H9 (cell line): ENCODE data around the gene RIMS1. TPM values are rescaled to one million over a fixed set of nuclear protein-coding genes. Genes with fewer than 3 reads are reported as not detected.

Source experiments
- DNase-seq: peaks from one replicate; pipeline ENCODE4 v3.0.0-alpha.2; 2017
- H2AFZ ChIP-seq: one replicate; pipeline ENCODE4 v1.6.1; 2013; ENCODE audit warnings: mild to moderate bottlenecking, low read length, control low read depth, moderate library complexity
- H2AK5ac ChIP-seq: 2 replicates; pipeline ENCODE4 v1.6.1; 2013; ENCODE audit warnings: low read length, control low read depth, mixed read lengths; ENCODE audit not compliant: insufficient read length
- H2BK120ac ChIP-seq: one replicate; pipeline ENCODE4 v1.6.1; 2013; ENCODE audit warnings: low read depth, mild to moderate bottlenecking, low read length, control low read depth, inconsistent platforms; ENCODE audit not compliant: poor library complexity, severe bottlenecking
- H2BK12ac ChIP-seq: 2 replicates; pipeline ENCODE4 v1.6.1; 2013; ENCODE audit warnings: low read length, control low read depth, mixed read lengths, low read depth; ENCODE audit not compliant: insufficient read length
- H2BK15ac ChIP-seq: 2 replicates; pipeline ENCODE4 v1.6.1; 2013; ENCODE audit warnings: low read depth, low read length, control low read depth
- H2BK20ac ChIP-seq: one replicate; pipeline ENCODE4 v1.6.1; 2013; ENCODE audit warnings: low read depth, mild to moderate bottlenecking, low read length, control low read depth, inconsistent platforms; ENCODE audit not compliant: poor library complexity, severe bottlenecking
- H2BK5ac ChIP-seq: 2 replicates; pipeline ENCODE4 v1.6.1; 2013; ENCODE audit warnings: low read length, control low read depth, mixed read lengths; ENCODE audit not compliant: insufficient read length
- H3K14ac ChIP-seq: 2 replicates; pipeline ENCODE4 v1.6.1; 2013; ENCODE audit warnings: low read length, control low read depth; ENCODE audit not compliant: insufficient read depth
- H3K18ac ChIP-seq: 2 replicates; pipeline ENCODE4 v1.6.1; 2013; ENCODE audit warnings: low read depth, mild to moderate bottlenecking, mixed read lengths, low read length, control low read depth; ENCODE audit not compliant: insufficient read length
- H3K23ac ChIP-seq: 2 replicates; pipeline ENCODE4 v1.6.1; 2013; ENCODE audit warnings: low read length, control low read depth, mixed read lengths, low read depth; ENCODE audit not compliant: insufficient read length
- H3K23me2 ChIP-seq: 2 replicates; pipeline ENCODE4 v1.6.1; 2013; ENCODE audit warnings: low read depth, mild to moderate bottlenecking, mixed read lengths, low read length, control low read depth; ENCODE audit not compliant: insufficient read length, poor library complexity, severe bottlenecking
- H3K27ac ChIP-seq: 2 replicates; pipeline ENCODE4 v1.5.1; 2013; ENCODE audit warnings: low read length, control low read depth, mixed read lengths, low read depth; ENCODE audit not compliant: insufficient read length
- H3K27me3 ChIP-seq: 2 replicates; pipeline ENCODE4 v1.6.1; 2013; ENCODE audit warnings: low read length, control low read depth, inconsistent platforms; ENCODE audit not compliant: insufficient read depth
- H3K4ac ChIP-seq: 2 replicates; pipeline ENCODE4 v1.6.1; 2013; ENCODE audit warnings: low read depth, mild to moderate bottlenecking, control low read depth, inconsistent platforms, low read length, moderate library complexity
- H3K4me1 ChIP-seq: 2 replicates; pipeline ENCODE4 v1.6.1; 2013; ENCODE audit warnings: low read length, control low read depth, inconsistent platforms; ENCODE audit not compliant: insufficient read depth
- H3K4me2 ChIP-seq: 2 replicates; pipeline ENCODE4 v1.6.1; 2013; ENCODE audit warnings: low read length, control low read depth, mixed read lengths; ENCODE audit not compliant: insufficient read length, insufficient read depth
- H3K56ac ChIP-seq: 2 replicates; pipeline ENCODE4 v1.6.1; 2013; ENCODE audit warnings: low read depth, mild to moderate bottlenecking, mixed read lengths, low read length, control low read depth; ENCODE audit not compliant: insufficient read length
- H3K79me1 ChIP-seq: 2 replicates; pipeline ENCODE4 v1.6.1; 2013; ENCODE audit warnings: low read depth, mild to moderate bottlenecking, moderate library complexity, low read length, control low read depth, inconsistent platforms; ENCODE audit not compliant: insufficient read depth, poor library complexity, severe bottlenecking
- H3K79me2 ChIP-seq: 2 replicates; pipeline ENCODE4 v1.6.1; 2013; ENCODE audit warnings: low read length, control low read depth, inconsistent platforms; ENCODE audit not compliant: insufficient read depth
- H3K9ac ChIP-seq: 2 replicates; pipeline ENCODE4 v1.6.1; 2013; ENCODE audit warnings: low read length, control low read depth, mixed read lengths; ENCODE audit not compliant: insufficient read length; ENCODE audit errors: extremely low read depth
- H3K9me3 ChIP-seq: one replicate; pipeline ENCODE4 v1.6.1; 2013; ENCODE audit warnings: low read depth, low read length, inconsistent platforms; ENCODE audit not compliant: control insufficient read depth
- H3T11ph ChIP-seq: one replicate; pipeline ENCODE4 v1.6.1; 2013; ENCODE audit warnings: mild to moderate bottlenecking, low read length, control low read depth, inconsistent platforms
- H4K20me1 ChIP-seq: one replicate; pipeline ENCODE4 v1.6.1; 2013; ENCODE audit not compliant: control insufficient read depth, insufficient read length, insufficient read depth
- H4K5ac ChIP-seq: 2 replicates; pipeline ENCODE4 v1.6.1; 2013; ENCODE audit warnings: low read depth, mild to moderate bottlenecking, mixed read lengths, low read length, control low read depth; ENCODE audit not compliant: insufficient read length
- H4K8ac ChIP-seq: replicated peaks from 2 replicates; pipeline ENCODE4 v1.6.1; 2013; ENCODE audit warnings: low read length, control low read depth, mixed read lengths, low read depth; ENCODE audit not compliant: insufficient read length
- H4K91ac ChIP-seq: 2 replicates; pipeline ENCODE4 v1.6.1; 2013; ENCODE audit warnings: low read depth, mild to moderate bottlenecking, moderate library complexity, mixed read lengths, low read length, control low read depth; ENCODE audit not compliant: insufficient read length
- H3K27ac Mint-ChIP-seq, 3 experiments: 2 replicates in 2 of 3; 3 replicates in 1 of 3; pipeline ENCODE4 v1.8.0; 2020 to 2021; ENCODE audit warnings: mixed read lengths in 3 of 3, mild to moderate bottlenecking in 1 of 3, moderate library complexity in 1 of 3
- H3K27me3 Mint-ChIP-seq: 2 replicates; pipeline ENCODE4 v1.8.0; 2021; ENCODE audit warnings: low read depth, mild to moderate bottlenecking, moderate library complexity, mixed read lengths
- H3K36me3 Mint-ChIP-seq, 3 experiments: 2 replicates in 2 of 3; 3 replicates in 1 of 3; pipeline ENCODE4 v1.8.0; 2020 to 2021; ENCODE audit warnings: low read depth in 3 of 3, mixed read lengths in 3 of 3; ENCODE audit not compliant: insufficient read depth in 1 of 3
- H3K4me1 Mint-ChIP-seq, 2 experiments: 2 replicates each; pipeline ENCODE4 v1.8.0; 2020; ENCODE audit warnings: mixed read lengths in 2 of 2
- H3K4me3 Mint-ChIP-seq, 2 experiments: 2 replicates in 1 of 2; 3 replicates in 1 of 2; pipeline ENCODE4 v1.8.0; 2020 to 2021; ENCODE audit warnings: mild to moderate bottlenecking in 2 of 2, mixed read lengths in 2 of 2, moderate library complexity in 1 of 2
- H3K9me3 Mint-ChIP-seq, 2 experiments: 2 replicates in 1 of 2; 3 replicates in 1 of 2; pipeline ENCODE4 v1.8.0; 2020; ENCODE audit warnings: mild to moderate bottlenecking in 2 of 2, mixed read lengths in 2 of 2, moderate library complexity in 1 of 2
- CTCF ChIP-seq: fragments of 200-600 bp; sonication (generic); conservative IDR thresholded peaks from 3 replicates; pipeline ENCODE4 v1.8.0; 2021; ENCODE audit warnings: antibody characterized with exemption, mild to moderate bottlenecking
- WGBS: extraction: QIAGEN DNeasy Blood & Tissue Kit; methylation state at CpG from one replicate; pipeline ENCODE4 v1.1.7; 2013; ENCODE audit warnings: missing lambda C conversion rate, low lambda C conversion rate, mixed read lengths; ENCODE audit not compliant: insufficient read length; ENCODE audit errors: extremely low coverage; 5-methylcytosine and 5-hydroxymethylcytosine counted together
- total RNA-seq: library from RNA; stranded (reverse); gene quantifications from 2 replicates; pipeline ENCODE4 v1.2.1, GENCODE V29; 2021

The RIMS1 gene
- total RNA-seq, 1 experiment from 2014 or later: 0.83 TPM

- WGBS: no CpG with 5 or more reads among the region's 2 CpGs
- no peak overlapping the region for H2AK5ac ChIP-seq
Observed at GRCh38 chr6:72217626-72218025, 331.3 kb downstream of the RIMS1 start.

More at GRCh38 chr6:72217626-72218025, 331.3 kb downstream of the RIMS1 start:
- Histone ChIP-seq H2BK12ac (no peak overlapping the region), H4K8ac (no peak overlapping the region), H4K20me1 (no peaks in the 10 kb centered on the region), H3K18ac (no peak overlapping the region), H4K91ac (no peak overlapping the region), H2BK5ac (no peak overlapping the region), H3K56ac (no peak overlapping the region), H3K9ac (no peak overlapping the region), H2BK15ac (no peak overlapping the region), H4K5ac (no peak overlapping the region), H3K4ac (no peak overlapping the region), H3K79me2 (no peaks in the 10 kb centered on the region), H3K23ac (no peak overlapping the region), H3K79me1 (no peaks in the 10 kb centered on the region), H2BK120ac (no peak overlapping the region), H3K14ac (no peak overlapping the region), H3K27ac (no peak overlapping the region), H3T11ph (no peak overlapping the region), H2BK20ac (no peak overlapping the region), H3K4me1 (no peaks in the 10 kb centered on the region; the same call in 1 of the 2 replicates), H2AFZ (no peak overlapping the region), H3K9me3 (no peaks in the 10 kb centered on the region), H3K27me3 (no peaks in the 10 kb centered on the region), H3K4me2 (no peak overlapping the region), H3K23me2 (no peaks in the 10 kb centered on the region)
- no peaks in the 10 kb centered on the region for H3K36me3 Mint-ChIP-seq
- H3K4me1 Mint-ChIP-seq: 0 out of 4 replicates have a peak, but pooled peaks cover 2 to 4% of the 10 kb centered on the region in 2 experiments
- no peak overlapping the region for H3K4me3 Mint-ChIP-seq
- H3K27ac Mint-ChIP-seq: no peak overlapping the region
- TF ChIP-seq CTCF: no peak
- H3K9me3 Mint-ChIP-seq: no peaks in the 10 kb centered on the region
- no peaks in the 10 kb centered on the region for H3K27me3 Mint-ChIP-seq
- no peak for DNase-seq
